Endodermal cell (in vitro differentiated cells): ENCODE data around the gene ANKS1B. TPM values are rescaled to one million over a fixed set of nuclear protein-coding genes. Genes with fewer than 3 reads are reported as not detected.

Experiments used
- DNase-seq: peaks from one replicate; pipeline ENCODE4 v3.0.0-alpha.2; 2017
- H3K27ac ChIP-seq: 2 replicates; pipeline ENCODE4 v1.5.1; 2013; ENCODE audit warnings: mild to moderate bottlenecking, low read depth, low read length, moderate library complexity
- H3K27me3 ChIP-seq: 2 replicates; pipeline ENCODE4 v1.6.1; 2013; ENCODE audit warnings: mild to moderate bottlenecking, low read length, moderate library complexity; ENCODE audit not compliant: insufficient read depth, control insufficient read depth, poor library complexity, severe bottlenecking
- H3K36me3 ChIP-seq: 2 replicates; pipeline ENCODE4 v1.7.0; 2013; ENCODE audit warnings: mild to moderate bottlenecking, low read length, moderate library complexity; ENCODE audit not compliant: control insufficient read depth, insufficient read depth
- H3K4me1 ChIP-seq: one replicate; pipeline ENCODE4 v1.7.0; 2013; ENCODE audit warnings: low read length; ENCODE audit not compliant: control insufficient read depth, insufficient read depth
- H3K4me3 ChIP-seq: 2 replicates; pipeline ENCODE4 v1.5.1; 2013; ENCODE audit warnings: mild to moderate bottlenecking, low read length, moderate library complexity
- H3K9ac ChIP-seq: 2 replicates; pipeline ENCODE4 v1.6.1; 2013; ENCODE audit warnings: mild to moderate bottlenecking, low read length, moderate library complexity; ENCODE audit not compliant: poor library complexity, severe bottlenecking; ENCODE audit errors: extremely low read depth
- H3K9me3 ChIP-seq: 2 replicates; pipeline ENCODE4 v1.6.1; 2013; ENCODE audit warnings: mild to moderate bottlenecking, low read length, moderate library complexity; ENCODE audit not compliant: control insufficient read depth
- H3K27ac Mint-ChIP-seq: 2 replicates; pipeline ENCODE4 v1.8.0; 2020; ENCODE audit warnings: mixed read lengths
- H3K27me3 Mint-ChIP-seq: 2 replicates; pipeline ENCODE4 v1.8.0; 2021; ENCODE audit warnings: mild to moderate bottlenecking, mixed read lengths; ENCODE audit not compliant: insufficient read depth
- H3K36me3 Mint-ChIP-seq: 2 replicates; pipeline ENCODE4 v1.8.0; 2020; ENCODE audit warnings: low read depth, mixed read lengths
- H3K4me1 Mint-ChIP-seq: 2 replicates; pipeline ENCODE4 v1.8.0; 2020; ENCODE audit warnings: mixed read lengths
- H3K4me3 Mint-ChIP-seq: 2 replicates; pipeline ENCODE4 v1.8.0; 2020; ENCODE audit warnings: mild to moderate bottlenecking, moderate library complexity, mixed read lengths
- H3K9me3 Mint-ChIP-seq: 2 replicates; pipeline ENCODE4 v1.8.0; 2020; ENCODE audit warnings: mild to moderate bottlenecking, mixed read lengths
- WGBS, 2 experiments: methylation state at CpG; one replicate each; pipeline versions ENCODE4 v1.1.5 to v1.1.7; 2013; ENCODE audit warnings: missing lambda C conversion rate in 2 of 2, mixed read lengths in 1 of 2; ENCODE audit not compliant: insufficient coverage in 1 of 2, insufficient read length in 1 of 2; 5-methylcytosine and 5-hydroxymethylcytosine counted together
- total RNA-seq, 2 donors: library from RNA; stranded (reverse); fragmentation: NEBNext Ultra II Directional in 1 of 2; extraction: Animal tissue kit (Norgen Biotek cat#: 25700) in 1 of 2; gene quantifications; 2 replicates in 1 of 2; 3 replicates in 1 of 2; pipeline ENCODE4 v1.2.1, GENCODE V29; 2021
- TF ChIP-seq, protein P1 (sequence below): fragments of 200-600 bp; sonication (generic); conservative IDR thresholded peaks from 2 replicates; pipeline ENCODE4 v1.5.0; 2021; ENCODE audit warnings: antibody characterized with exemption, mild to moderate bottlenecking

The ANKS1B gene
- total RNA-seq, 2 donors from 2014 or later: 28.5 to 65.8 TPM

- Mint-ChIP-seq H3K4me3 (no peak overlapping the region), H3K27ac (no peak overlapping the region), H3K9me3 (no peaks in the 10 kb centered on the region), H3K27me3 (no peaks in the 10 kb centered on the region), H3K4me1 (peaks cover 8% of the 10 kb centered on the region), H3K36me3 (peaks cover 40% of the 10 kb centered on the region)
- H3K36me3 ChIP-seq: peaks cover 62% of the 10 kb centered on the region
- no peak overlapping the region for H3K27ac ChIP-seq
- H3K9ac ChIP-seq: no peak overlapping the region
- no peak for DNase-seq
- no peaks in the 10 kb centered on the region for H3K27me3 ChIP-seq
- no peak overlapping the region for H3K4me3 ChIP-seq
- TF ChIP-seq, protein P1, sequence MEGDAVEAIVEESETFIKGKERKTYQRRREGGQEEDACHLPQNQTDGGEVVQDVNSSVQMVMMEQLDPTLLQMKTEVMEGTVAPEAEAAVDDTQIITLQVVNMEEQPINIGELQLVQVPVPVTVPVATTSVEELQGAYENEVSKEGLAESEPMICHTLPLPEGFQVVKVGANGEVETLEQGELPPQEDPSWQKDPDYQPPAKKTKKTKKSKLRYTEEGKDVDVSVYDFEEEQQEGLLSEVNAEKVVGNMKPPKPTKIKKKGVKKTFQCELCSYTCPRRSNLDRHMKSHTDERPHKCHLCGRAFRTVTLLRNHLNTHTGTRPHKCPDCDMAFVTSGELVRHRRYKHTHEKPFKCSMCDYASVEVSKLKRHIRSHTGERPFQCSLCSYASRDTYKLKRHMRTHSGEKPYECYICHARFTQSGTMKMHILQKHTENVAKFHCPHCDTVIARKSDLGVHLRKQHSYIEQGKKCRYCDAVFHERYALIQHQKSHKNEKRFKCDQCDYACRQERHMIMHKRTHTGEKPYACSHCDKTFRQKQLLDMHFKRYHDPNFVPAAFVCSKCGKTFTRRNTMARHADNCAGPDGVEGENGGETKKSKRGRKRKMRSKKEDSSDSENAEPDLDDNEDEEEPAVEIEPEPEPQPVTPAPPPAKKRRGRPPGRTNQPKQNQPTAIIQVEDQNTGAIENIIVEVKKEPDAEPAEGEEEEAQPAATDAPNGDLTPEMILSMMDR: no peak
- no peaks in the 10 kb centered on the region for H3K4me1 ChIP-seq
- H3K9me3 ChIP-seq: no peaks in the 10 kb centered on the region
Observed at GRCh38 chr12:98691351-98691750, 1293.4 kb downstream of the ANKS1B start.

DNA sequence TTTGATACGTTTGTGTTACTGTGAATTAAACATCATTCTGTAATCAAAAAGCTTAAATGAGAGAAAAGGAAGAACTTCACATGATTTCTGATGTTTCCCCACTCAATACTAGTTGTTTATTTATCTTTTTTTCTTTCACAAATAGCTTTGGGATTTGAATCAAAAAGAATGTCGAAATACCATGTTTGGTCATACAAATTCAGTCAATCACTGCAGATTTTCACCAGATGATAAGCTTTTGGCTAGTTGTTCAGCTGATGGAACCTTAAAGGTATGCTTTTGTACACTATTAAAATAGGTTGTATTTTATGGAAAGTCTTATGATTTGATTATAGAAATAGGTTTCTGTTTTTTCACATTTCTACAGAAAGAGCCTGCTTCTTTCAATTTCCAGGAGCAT, 1298.1 kb downstream of the ANKS1B start:
- Mint-ChIP-seq H3K27me3 (no peaks in the 10 kb centered on the region), H3K4me1 (no peaks in the 10 kb centered on the region), H3K27ac (no peak overlapping the region), H3K9me3 (no peaks in the 10 kb centered on the region), H3K4me3 (no peak overlapping the region), H3K36me3 (peaks cover 48% of the 10 kb centered on the region)
- 98 to 100% methylated on average over 1 to 2 of the region's 2 CpGs for whole genome bisulfite sequencing, 2 experiments
- Histone ChIP-seq H3K4me1 (no peaks in the 10 kb centered on the region), H3K9ac (no peak overlapping the region), H3K4me3 (no peak overlapping the region), H3K27ac (no peak overlapping the region), H3K27me3 (no peaks in the 10 kb centered on the region), H3K9me3 (no peaks in the 10 kb centered on the region), H3K36me3 (peaks cover 78% of the 10 kb centered on the region)
- TF ChIP-seq, protein P1: no peak
- no peak for DNase-seq

Other genes starting within 250 kb of the ANKS1B start
- gene BLTP3B, start 157.9 kb upstream of the ANKS1B start, total RNA-seq: 10 to 100 TPM; 29.1 to 40.6 TPM
- 10 to 100 TPM; 39.4 to 47.8 TPM for gene ACTR6, start 215.9 kb upstream of the ANKS1B start, total RNA-seq